SK-N-DZ (cell line): ENCODE measurements around the gene MYDGF. TPM values are rescaled to one million over a fixed set of nuclear protein-coding genes. Genes with fewer than 3 reads are reported as not detected.
A peak's percentile ranks its signal among the peaks of the same experiment; 100 is the strongest.
"Not testable (repeated sequence)": the region's sequence is repeated elsewhere in the genome, so short reads cannot be mapped to it uniquely, and the experiment has no call there.

ENCODE experiments used
- DNase-seq: peaks from one replicate; pipeline ENCODE4 v3.0.0-alpha.2; 2015; ENCODE audit warnings: low spot score
- polyA plus RNA-seq, 2 experiments: library from polyadenylated mRNA; depleted of rRNA; stranded (reverse); fragments of >200 nt; gene quantifications; 2 replicates each; pipeline ENCODE4 v1.2.3, GENCODE V29; 2014

Gene MYDGF
- polyA plus RNA-seq (2014; cell fraction: cytosol; rRNA removed): 66.4 and 72.3 TPM in 2 replicates
- polyA plus RNA-seq (2014; cell fraction: nucleus; rRNA removed): 38.4 and 39.3 TPM in 2 replicates

GRCh38 chr19:4669723-4670480 lies at the start of gene MYDGF:
Gene MYDGF (minus strand): TSS chr19:4670342. CDS start chr19:4670334, 8 bp downstream.
- DNase-seq: peak; percentile 87

- no peak for DNase-seq
These were observed 49.3 kb upstream of the MYDGF start for GRCh38 chr19:4719499-4719866.

- DNase-seq: no peak
These were observed 48.0 kb upstream of the MYDGF start for GRCh38 chr19:4717966-4718701.

- no peak for DNase-seq
These were observed 47.2 kb upstream of the MYDGF start for GRCh38 chr19:4717191-4717965.

GRCh38 chr19:4715529-4716221 lies 45.5 kb upstream of the MYDGF start:
- DNase-seq: no peak

- not testable (repeated sequence) for DNase-seq
These were observed 45.0 kb upstream of the MYDGF start for GRCh38 chr19:4715178-4715528.

- DNase-seq: no peak
These were observed 43.9 kb upstream of the MYDGF start for GRCh38 chr19:4714016-4714415.

- no peak for DNase-seq
These were observed 43.3 kb upstream of the MYDGF start for GRCh38 chr19:4713384-4713951.

GRCh38 chr19:4712771-4713170 lies 42.6 kb upstream of the MYDGF start:
- DNase-seq: no peak

GRCh38 chr19:4711211-4711610 lies 41.1 kb upstream of the MYDGF start:
- no peak for DNase-seq

GRCh38 chr19:4710281-4710600 lies 40.1 kb upstream of the MYDGF start:
- DNase-seq: no peak

- DNase-seq: no peak
These were observed 39.5 kb upstream of the MYDGF start for GRCh38 chr19:4709440-4710280.

GRCh38 chr19:4707956-4708650 lies 38.0 kb upstream of the MYDGF start:
- no peak for DNase-seq

- no peak for DNase-seq
These were observed 37.2 kb upstream of the MYDGF start for GRCh38 chr19:4707322-4707721.

- no peak for DNase-seq
These were observed 35.4 kb upstream of the MYDGF start for GRCh38 chr19:4705413-4706131.

GRCh38 chr19:4704317-4704673 lies 34.2 kb upstream of the MYDGF start:
- no peak for DNase-seq

GRCh38 chr19:4703671-4704316 lies 33.7 kb upstream of the MYDGF start:
- DNase-seq: no peak

GRCh38 chr19:4702764-4703163 lies 32.6 kb upstream of the MYDGF start:
- DNase-seq: no peak

- DNase-seq: no peak
These were observed 31.4 kb upstream of the MYDGF start for GRCh38 chr19:4701557-4701956.
